HCT116 (cell line): Measurements from ENCODE around the gene ZNF512. TPM values are rescaled to one million over a fixed set of nuclear protein-coding genes. Genes with fewer than 3 reads are reported as not detected.

Source experiments
- ATAC-seq: fragments of 200-7000 bp; cut with Tn5 transposase; 2 replicates; pipeline ENCODE4 v1.9.1; 2020; ENCODE audit warnings: mild to moderate bottlenecking, moderate library complexity
- BruUV-seq: library from RNA; stranded (reverse); fragments of 400-500 nt; replicated peaks from 2 replicates; lab custom pipeline; 2021; lab: Mats Ljungman, UMichigan
- CTCF ChIA-PET: fragments of 300-600 bp; sonication (Branson Sonifier 250); formaldehyde crosslinking; loops from one replicate; lab custom pipeline; 2021; ENCODE audit warnings: antibody characterized with exemption; lab: Charles Lee
- POLR2A ChIA-PET: fragments of 300-600, 350-600 bp; sonication (Branson Sonifier 250); formaldehyde crosslinking; loops from one replicate; lab custom pipeline; 2021; ENCODE audit warnings: antibody characterized with exemption; lab: Charles Lee
- RAD21 ChIA-PET, 2 experiments: fragments of 300-600 bp; sonication (Branson Sonifier 250); formaldehyde crosslinking; loops; one replicate each; lab custom pipeline; 2023; ENCODE audit warnings: low total read pairs in 2 of 2; ENCODE audit not compliant: uncharacterized antibody in 2 of 2, unreplicated experiment in 2 of 2, low non-redundant PET in 1 of 2; lab: Charles Lee
- DNase-seq: peaks from one replicate; pipeline ENCODE4 v3.0.0-alpha.2; 2010; ENCODE audit warnings: low read depth, low spot score
- H2AFZ ChIP-seq: fragments of 200-600 bp; shearing (Covaris generic), sonication (generic); 2 replicates; pipeline ENCODE4 v1.6.1; 2017; ENCODE audit warnings: low read depth, mixed run types, mixed read lengths, antibody characterized with exemption, low read length; ENCODE audit not compliant: poor library complexity, severe bottlenecking
- H3K27ac ChIP-seq: 2 replicates; pipeline ENCODE4 v1.5.1; 2012; ENCODE audit warnings: low read depth, low read length
- H3K27me3 ChIP-seq: fragments of 200-600 bp; sonication (generic); 2 replicates; pipeline ENCODE4 v1.6.1; 2016; ENCODE audit warnings: mixed run types, low read length, mixed read lengths; ENCODE audit not compliant: insufficient read depth
- H3K36me3 ChIP-seq, 2 experiments: fragments of 200-500 bp in 1 of 2; fragments of 200-600 bp in 1 of 2; sonication (Bioruptor generic) in 1 of 2; sonication (generic) in 1 of 2; 2 replicates each; pipeline versions ENCODE4 v1.5.1 to v1.6.1; 2014 to 2016; ENCODE audit warnings: low read length in 2 of 2, inconsistent platforms in 1 of 2, mixed read lengths in 1 of 2, mixed run types in 1 of 2; ENCODE audit not compliant: insufficient read depth in 2 of 2, control insufficient read depth in 1 of 2
- H3K4me1 ChIP-seq, 2 experiments: fragments of 200-600 bp in 1 of 2; sonication (generic) in 1 of 2; 2 replicates each; pipeline versions ENCODE4 v1.5.1 to v1.6.1; 2012 to 2017; ENCODE audit warnings: low read length in 2 of 2, inconsistent platforms in 1 of 2, mild to moderate bottlenecking in 1 of 2, mixed read lengths in 1 of 2, mixed run types in 1 of 2, moderate library complexity in 1 of 2; ENCODE audit not compliant: insufficient read depth in 2 of 2, control insufficient read depth in 1 of 2
- H3K4me2 ChIP-seq: fragments of 200-600 bp; sonication (generic); 2 replicates; pipeline ENCODE4 v1.6.1; 2017; ENCODE audit warnings: mixed run types, low read length, mixed read lengths
- H3K4me3 ChIP-seq, 2 experiments: fragments of 200-600 bp in 1 of 2; sonication (generic) in 1 of 2; replicated peaks in 1 of 2; 2 replicates each; pipeline ENCODE4 v1.5.1; 2011 to 2016; ENCODE audit warnings: low read length in 2 of 2, control low read depth in 1 of 2, low read depth in 1 of 2, mild to moderate bottlenecking in 1 of 2, mixed read lengths in 1 of 2, mixed run types in 1 of 2
- H3K79me2 ChIP-seq: fragments of 200-600 bp; sonication (generic); 2 replicates; pipeline ENCODE4 v1.6.1; 2017; ENCODE audit warnings: mild to moderate bottlenecking, mixed run types, low read length, moderate library complexity, mixed read lengths; ENCODE audit not compliant: insufficient read depth
- H3K9ac ChIP-seq: fragments of 200-600 bp; sonication (generic); 2 replicates; pipeline ENCODE4 v1.6.1; 2016; ENCODE audit warnings: low read length, mixed read lengths
- H3K9me2 ChIP-seq: fragments of 200-600 bp; sonication (generic), shearing (Covaris generic); 2 replicates; pipeline ENCODE4 v1.6.1; 2017; ENCODE audit warnings: mixed run types, mild to moderate bottlenecking, moderate library complexity; ENCODE audit not compliant: insufficient read depth
- H3K9me3 ChIP-seq, 2 experiments: fragments of 200-500 bp in 1 of 2; fragments of 200-600 bp in 1 of 2; sonication (Bioruptor generic) in 1 of 2; sonication (generic) in 1 of 2; 2 replicates each; pipeline ENCODE4 v1.6.1; 2014 to 2017; ENCODE audit warnings: low read length in 2 of 2, mixed read lengths in 2 of 2, inconsistent platforms in 1 of 2, low read depth in 1 of 2, mild to moderate bottlenecking in 1 of 2, mixed run types in 1 of 2, moderate library complexity in 1 of 2; ENCODE audit not compliant: control insufficient read depth in 1 of 2, insufficient read depth in 1 of 2
- H4K20me1 ChIP-seq: fragments of 200-600 bp; sonication (generic), shearing (Covaris generic); 2 replicates; pipeline ENCODE4 v1.6.1; 2017; ENCODE audit warnings: mixed run types, mild to moderate bottlenecking, moderate library complexity; ENCODE audit not compliant: insufficient read depth
- CBX3 ChIP-seq: IDR thresholded peaks from 2 replicates; pipeline ENCODE4 v1.6.1; 2012; ENCODE audit warnings: low read depth
- CEBPB ChIP-seq: IDR thresholded peaks from 2 replicates; pipeline ENCODE4 v1.6.1; 2012; ENCODE audit warnings: low read depth
- EGR1 ChIP-seq: IDR thresholded peaks from 2 replicates; pipeline ENCODE4 v1.6.1; 2012; ENCODE audit warnings: low read depth
- ELF1 ChIP-seq: IDR thresholded peaks from 2 replicates; pipeline ENCODE4 v1.6.1; 2012; ENCODE audit warnings: low read depth, borderline replicate concordance
- EZH2phosphoT487 ChIP-seq: fragments of 200-600 bp; IDR thresholded peaks from 2 replicates; pipeline ENCODE4 v1.6.1; 2018; ENCODE audit warnings: antibody characterized with exemption, borderline replicate concordance
- FOSL1 ChIP-seq: IDR thresholded peaks from 2 replicates; pipeline ENCODE4 v1.6.1; 2012; ENCODE audit warnings: low read depth
- JUND ChIP-seq: IDR thresholded peaks from 2 replicates; pipeline ENCODE4 v1.6.1; 2012
- POLR2A ChIP-seq: IDR thresholded peaks from 2 replicates; pipeline ENCODE4 v1.7.0; 2011; ENCODE audit warnings: borderline replicate concordance; ENCODE audit not compliant: insufficient read depth, insufficient read length; ENCODE audit errors: extremely low read depth
- POLR2AphosphoS5 ChIP-seq: IDR thresholded peaks from 2 replicates; pipeline ENCODE4 v1.6.1; 2011; ENCODE audit warnings: mild to moderate bottlenecking, low read depth, low read length, moderate library complexity
- SIN3A ChIP-seq: IDR thresholded peaks from 2 replicates; pipeline ENCODE4 v1.6.1; 2012; ENCODE audit warnings: low read depth
- SP1 ChIP-seq: IDR thresholded peaks from 2 replicates; pipeline ENCODE4 v1.6.1; 2012; ENCODE audit warnings: low read depth
- SRF ChIP-seq: IDR thresholded peaks from 2 replicates; pipeline ENCODE4 v1.6.1; 2012; ENCODE audit warnings: low read depth
- TCF7L2 ChIP-seq: IDR thresholded peaks from 2 replicates; pipeline ENCODE4 v1.7.0; 2011; ENCODE audit warnings: borderline replicate concordance, inconsistent platforms; ENCODE audit not compliant: insufficient read depth, insufficient read length; ENCODE audit errors: extremely low read depth
- YY1 ChIP-seq: IDR thresholded peaks from 2 replicates; pipeline ENCODE4 v1.6.1; 2011; ENCODE audit warnings: low read length, low read depth, moderate library complexity, mild to moderate bottlenecking; ENCODE audit not compliant: insufficient replicate concordance; ENCODE audit errors: extremely low read depth
- ZBTB33 ChIP-seq: IDR thresholded peaks from 2 replicates; pipeline ENCODE4 v1.6.1; 2011; ENCODE audit warnings: mild to moderate bottlenecking, low read length, moderate library complexity; ENCODE audit not compliant: insufficient replicate concordance; ENCODE audit errors: extremely low read depth
- ZNF274 ChIP-seq: fragments of 200-500 bp; sonication (Bioruptor generic); IDR thresholded peaks from 2 replicates; pipeline ENCODE4 v1.6.1; 2014; ENCODE audit warnings: mild to moderate bottlenecking, low read depth, low read length, inconsistent platforms
- intact Hi-C: fragments of 100-400 bp; cut with micrococcal nuclease; formaldehyde crosslinking; loops from 2 replicates; pipeline ENCODE4 v1.10.0; 2022
- total RNA-seq: library from RNA; stranded (reverse); gene quantifications from one replicate; pipeline ENCODE4 v1.2.1, GENCODE V29; 2021; ENCODE audit not compliant: unreplicated experiment
- TF ChIP-seq, protein P1 (sequence below), 3 experiments: fragments of 200-600 bp in 1 of 3; sonication (generic) in 1 of 3; IDR thresholded peaks in 2 of 3; conservative IDR thresholded peaks in 1 of 3; 2 replicates each; pipeline ENCODE4 v1.5.1; 2012 to 2017; ENCODE audit warnings: low read depth in 2 of 3, low read length in 2 of 3, antibody characterized with exemption in 1 of 3, borderline replicate concordance in 1 of 3, control low read depth in 1 of 3, mild to moderate bottlenecking in 1 of 3, mixed read lengths in 1 of 3, mixed run types in 1 of 3, moderate library complexity in 1 of 3; ENCODE audit not compliant: insufficient read depth in 1 of 3

The ZNF512 gene
- total RNA-seq, 1 experiment from 2014 or later = 33.0 TPM

- BruUV-seq = no TSS peak
- Histone ChIP-seq H3K4me3 (no peak overlapping the region), H3K27ac (no peak overlapping the region), H3K27me3 (no peaks in the 10 kb centered on the region), H3K9ac (no peak overlapping the region), H3K4me1 (no peaks in the 10 kb centered on the region), H3K36me3 (no peaks in the 10 kb centered on the region)
- ATAC-seq = no peak
- ChIA-PET CTCF (no interaction called here), POLR2A (no interaction called here), RAD21 (no interaction called here)
- TF ChIP-seq EGR1 = no peak
- no peak for TF ChIP-seq POLR2AphosphoS5
- TF ChIP-seq SIN3A = no peak
- TF ChIP-seq CEBPB = no peak
- TF ChIP-seq SRF = no peak
- no peak for TF ChIP-seq FOSL1
- TF ChIP-seq CBX3 = no peak
- TF ChIP-seq ELF1 = no peak
- no peak for TF ChIP-seq EZH2phosphoT487
- TF ChIP-seq SP1 = no peak
- TF ChIP-seq, all 23 proteins: peak for 0
- Histone ChIP-seq H3K9me2 (no peaks in the 10 kb centered on the region), H3K79me2 (no peaks in the 10 kb centered on the region), H3K4me2 (no peak overlapping the region), H2AFZ (no peak overlapping the region), H4K20me1 (no peaks in the 10 kb centered on the region), H3K9me3 (no peaks in the 10 kb centered on the region)
- intact Hi-C loops = no loop called here
- no peak for DNase-seq
These were observed 9.8 kb upstream of the ZNF512 start for GRCh38 chr2:27572998-27573429.

GRCh38 chr2:27573452-27573851 lies 9.4 kb upstream of the ZNF512 start:
- no peak for TF ChIP-seq FOSL1
- TF ChIP-seq SRF = no peak
- TF ChIP-seq SP1 = no peak
- no peak for TF ChIP-seq EGR1
- no peak for TF ChIP-seq POLR2A
- TF ChIP-seq, protein P1, sequence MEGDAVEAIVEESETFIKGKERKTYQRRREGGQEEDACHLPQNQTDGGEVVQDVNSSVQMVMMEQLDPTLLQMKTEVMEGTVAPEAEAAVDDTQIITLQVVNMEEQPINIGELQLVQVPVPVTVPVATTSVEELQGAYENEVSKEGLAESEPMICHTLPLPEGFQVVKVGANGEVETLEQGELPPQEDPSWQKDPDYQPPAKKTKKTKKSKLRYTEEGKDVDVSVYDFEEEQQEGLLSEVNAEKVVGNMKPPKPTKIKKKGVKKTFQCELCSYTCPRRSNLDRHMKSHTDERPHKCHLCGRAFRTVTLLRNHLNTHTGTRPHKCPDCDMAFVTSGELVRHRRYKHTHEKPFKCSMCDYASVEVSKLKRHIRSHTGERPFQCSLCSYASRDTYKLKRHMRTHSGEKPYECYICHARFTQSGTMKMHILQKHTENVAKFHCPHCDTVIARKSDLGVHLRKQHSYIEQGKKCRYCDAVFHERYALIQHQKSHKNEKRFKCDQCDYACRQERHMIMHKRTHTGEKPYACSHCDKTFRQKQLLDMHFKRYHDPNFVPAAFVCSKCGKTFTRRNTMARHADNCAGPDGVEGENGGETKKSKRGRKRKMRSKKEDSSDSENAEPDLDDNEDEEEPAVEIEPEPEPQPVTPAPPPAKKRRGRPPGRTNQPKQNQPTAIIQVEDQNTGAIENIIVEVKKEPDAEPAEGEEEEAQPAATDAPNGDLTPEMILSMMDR (IDR thresholded peaks at IDR 0.05 in 2 of 3, conservative IDR thresholded peaks at IDR 0.05 in 1 of 3; ENCODE audit: borderline replicate concordance in 1 of 3, insufficient read depth in 1 of 3, low read depth in 2 of 3, low read length in 2 of 3) = no peak
- no peak for TF ChIP-seq TCF7L2
- no peak for TF ChIP-seq YY1
- TF ChIP-seq ZNF274 = no peak
- no peak for TF ChIP-seq ZBTB33
- no peak for TF ChIP-seq JUND
- no peaks in the 10 kb centered on the region for H3K4me1 ChIP-seq
- no peak overlapping the region for H2AFZ ChIP-seq
- H3K9me3 ChIP-seq = no peaks in the 10 kb centered on the region
- BruUV-seq = no TSS peak
- no peak overlapping the region for H3K4me2 ChIP-seq
- intact Hi-C loops = no loop called here
- no peak for ATAC-seq
- no peak overlapping the region for H3K27ac ChIP-seq
- ChIA-PET RAD21 (no interaction called here), POLR2A (no interaction called here), CTCF (no interaction called here)
- no peak for DNase-seq
- no peaks in the 10 kb centered on the region for H3K9me2 ChIP-seq
- H3K9ac ChIP-seq = no peak overlapping the region
- H3K36me3 ChIP-seq = no peaks in the 10 kb centered on the region
- H3K27me3 ChIP-seq = no peaks in the 10 kb centered on the region
- no peaks in the 10 kb centered on the region for H4K20me1 ChIP-seq
- no peak overlapping the region for H3K4me3 ChIP-seq
- no peaks in the 10 kb centered on the region for H3K79me2 ChIP-seq
